Amygdala (tissue), 56 donors: ENCODE data around the gene MSH4.
A peak's percentile ranks its signal among the peaks of the same experiment; 100 is the strongest.

Source experiments
- DNase-seq, 56 donors: peaks; one replicate each; lab custom pipeline; 2025; lab: John Stamatoyannopoulos, UW

Gene MSH4

DNA sequence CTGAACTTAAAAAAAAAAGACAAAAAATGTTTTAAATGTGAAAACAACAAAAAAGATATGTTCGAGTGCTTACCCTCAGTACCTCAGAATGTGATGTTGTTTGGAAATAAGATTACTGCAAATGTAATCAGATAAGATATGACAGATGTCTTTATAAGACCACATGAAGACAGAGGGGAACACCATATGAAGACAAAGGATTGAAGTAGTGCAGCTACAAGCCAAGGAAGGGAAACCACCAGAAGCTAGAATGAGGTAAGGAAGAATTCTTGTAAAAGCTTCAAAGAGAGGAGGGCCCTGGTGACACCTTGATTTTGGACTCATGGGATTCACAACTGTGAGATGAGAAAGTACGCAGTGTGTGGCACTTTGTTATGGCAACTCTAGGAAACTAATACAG, 120.2 kb downstream of the MSH4 start:
- no peak for DNase-seq

DNA sequence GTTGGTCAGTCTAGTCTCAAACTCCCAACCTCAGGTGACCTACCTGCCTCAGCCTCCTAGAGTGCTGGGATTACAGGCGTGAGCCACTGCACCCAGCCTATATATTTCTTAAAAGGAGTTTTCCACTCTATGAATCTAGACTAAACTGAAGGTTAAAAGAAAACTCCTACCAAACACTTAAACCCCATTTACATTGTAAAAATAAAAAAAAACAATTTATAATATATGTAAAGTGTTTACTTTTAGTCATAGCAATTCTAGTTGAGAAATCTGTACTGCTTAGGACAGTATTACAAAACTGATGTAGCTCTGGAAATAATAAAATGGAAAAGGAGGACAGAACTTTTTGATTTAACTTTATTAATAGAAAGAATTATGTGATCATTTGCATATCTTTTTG, 126.0 kb downstream of the MSH4 start:
- DNase-seq = no peak

DNA sequence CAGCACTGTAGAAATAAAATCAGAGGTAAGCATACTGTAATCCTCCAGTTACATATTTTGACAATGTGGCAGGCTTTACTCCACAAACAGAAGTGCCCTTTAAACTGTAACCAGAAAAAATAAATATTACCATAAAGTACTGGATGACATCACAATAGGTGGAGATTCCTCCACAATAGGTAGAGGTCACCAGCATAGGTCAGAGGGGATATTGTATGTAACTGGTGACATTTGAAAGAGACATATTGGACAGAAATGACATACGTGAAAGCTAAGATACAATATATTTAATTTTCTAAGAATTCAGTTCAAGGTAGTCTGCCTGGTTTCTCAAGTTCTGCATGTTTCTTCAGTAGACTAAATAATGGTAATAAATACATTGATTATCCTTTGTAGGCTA, 135.6 kb downstream of the MSH4 start, which contains the start of gene ASB17:
Gene ASB17, minus strand, starts transcription at position 101 of the 400 bp plus-strand sequence. CDS start 113 bp downstream, outside the sequence.
- no peak for DNase-seq

DNA sequence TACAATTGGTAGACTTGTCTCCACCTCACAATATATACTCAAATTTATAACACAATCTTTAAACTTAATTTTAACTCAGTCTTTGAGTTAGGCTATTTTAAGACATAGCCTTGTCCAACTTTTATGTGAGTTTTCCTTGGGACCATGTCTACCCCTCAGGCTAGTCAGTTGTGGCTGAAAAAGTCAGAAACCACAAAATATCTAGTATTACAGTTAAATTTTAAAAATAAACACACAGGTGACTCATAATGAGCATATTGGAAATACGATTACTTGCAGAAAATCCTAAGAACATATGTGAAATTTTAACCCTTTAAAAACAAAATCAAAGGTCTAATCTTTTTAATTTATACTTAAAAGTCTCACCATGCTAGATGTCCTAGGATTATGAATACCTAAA, 140.4 kb downstream of the MSH4 start:
- no peak for DNase-seq

DNA sequence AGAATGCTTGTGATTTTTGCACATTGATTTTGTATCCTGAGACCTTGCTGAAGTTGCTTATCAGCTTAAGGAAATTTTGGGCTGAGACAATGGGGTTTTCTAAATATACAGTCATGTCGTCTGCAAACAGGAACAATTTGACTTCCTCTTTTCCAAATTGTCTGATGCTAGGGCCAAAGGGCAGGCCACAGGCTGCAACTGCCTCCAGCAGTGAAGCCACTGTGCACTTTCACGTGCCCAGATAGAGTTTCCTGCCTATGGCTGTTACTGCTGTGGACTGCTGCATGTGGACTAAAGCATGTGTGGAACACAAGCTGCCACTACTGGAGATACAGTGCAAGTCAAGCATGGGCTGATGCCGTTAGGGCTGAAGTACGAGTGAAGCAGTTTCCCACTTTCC, 146.4 kb downstream of the MSH4 start:
- peak in 1 of 56 donors; percentile 1 for DNase-seq

DNA sequence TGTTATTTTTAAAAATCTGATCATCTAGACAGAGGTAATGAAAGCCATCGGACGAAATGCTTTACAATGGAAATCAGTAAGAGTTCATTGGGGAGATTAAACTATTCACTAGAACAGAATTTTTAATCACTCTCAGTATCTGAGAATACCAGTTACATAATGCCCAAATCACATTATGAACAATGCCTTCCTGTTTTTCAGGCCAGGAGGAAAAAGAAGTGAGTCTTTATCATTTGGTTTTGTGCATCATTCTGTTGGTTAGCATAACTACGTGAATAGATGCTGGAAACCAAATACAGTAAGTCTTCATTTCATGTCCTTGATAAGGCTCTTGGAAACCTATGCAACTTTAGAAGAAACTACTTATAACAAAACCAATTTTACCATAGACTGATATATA, 153.5 kb downstream of the MSH4 start:
- no peak for DNase-seq

DNA sequence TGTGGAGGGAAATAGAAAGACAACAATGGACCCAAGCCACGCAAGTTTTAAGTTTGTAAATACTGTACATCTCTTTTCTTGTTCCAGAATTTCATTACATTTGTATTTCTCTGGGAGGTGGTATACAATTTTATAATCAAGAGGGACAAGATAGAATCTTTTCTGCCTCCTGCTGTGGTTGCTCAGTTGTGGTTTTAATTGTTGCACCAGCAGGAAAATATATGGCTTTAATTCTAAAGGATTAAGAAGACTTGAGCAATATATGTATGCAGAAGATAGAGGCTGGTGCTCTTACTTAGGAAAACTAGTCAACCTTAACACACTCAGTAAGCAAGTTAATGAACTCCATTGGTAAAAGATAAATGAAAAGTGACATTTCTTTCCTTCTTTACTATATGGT, 155.3 kb downstream of the MSH4 start:
- DNase-seq = no peak

DNA sequence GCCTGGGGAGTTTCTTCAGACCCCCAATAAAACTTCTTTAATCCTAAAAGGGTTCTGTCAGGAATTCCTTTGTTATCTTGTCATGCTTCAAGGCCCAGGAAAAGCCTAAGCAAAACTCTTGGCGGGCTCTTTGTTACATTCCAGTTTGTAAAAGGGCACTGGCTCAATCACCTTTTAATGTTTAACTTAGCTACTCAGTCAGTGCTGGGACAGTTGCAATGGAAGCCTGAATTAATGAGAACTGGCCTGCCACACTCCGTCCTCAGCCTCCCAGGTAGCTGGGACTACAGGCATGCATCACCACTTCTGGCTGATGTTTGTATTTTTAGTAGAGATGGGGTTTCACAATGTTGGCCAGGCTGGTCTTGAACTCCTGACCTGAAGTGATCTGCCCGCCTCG, 156.8 kb downstream of the MSH4 start:
- DNase-seq = no peak

DNA sequence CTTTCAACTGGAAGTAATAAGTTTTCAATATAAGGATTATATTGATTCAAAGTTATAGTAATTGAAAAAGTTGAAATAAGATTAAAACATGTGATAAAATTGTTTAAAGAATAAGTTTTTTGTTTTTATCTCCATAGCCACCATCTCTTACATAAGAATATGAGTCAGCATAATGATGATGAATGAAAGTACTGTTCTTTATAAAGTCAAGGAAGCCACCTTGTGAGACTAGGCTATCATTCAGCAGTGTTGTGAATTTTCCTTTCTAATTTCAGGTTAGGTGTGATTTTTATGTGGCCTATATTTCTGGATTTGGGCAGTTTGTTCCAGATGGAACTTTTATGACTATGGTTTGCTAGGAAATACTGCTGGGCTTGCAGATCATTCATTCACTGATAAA, 157.9 kb downstream of the MSH4 start:
- DNase-seq = no peak
